HL-60 (cell line): ENCODE data around the gene MYL7.

ENCODE experiments used
- POLR2AphosphoS5 ChIP-seq: IDR thresholded peaks from 2 replicates; pipeline ENCODE4 v1.6.1; 2012; ENCODE audit warnings: low read depth
- TF ChIP-seq, protein P1 (sequence below): IDR thresholded peaks from 2 replicates; pipeline ENCODE4 v1.6.1; 2012; ENCODE audit warnings: low read depth; ENCODE audit not compliant: insufficient replicate concordance
- TF ChIP-seq, protein P2 (sequence below): IDR thresholded peaks from one replicate; pipeline ENCODE4 v1.5.1; 2011; ENCODE audit warnings: low read length, control low read depth, inconsistent platforms; ENCODE audit not compliant: insufficient read depth

DNA sequence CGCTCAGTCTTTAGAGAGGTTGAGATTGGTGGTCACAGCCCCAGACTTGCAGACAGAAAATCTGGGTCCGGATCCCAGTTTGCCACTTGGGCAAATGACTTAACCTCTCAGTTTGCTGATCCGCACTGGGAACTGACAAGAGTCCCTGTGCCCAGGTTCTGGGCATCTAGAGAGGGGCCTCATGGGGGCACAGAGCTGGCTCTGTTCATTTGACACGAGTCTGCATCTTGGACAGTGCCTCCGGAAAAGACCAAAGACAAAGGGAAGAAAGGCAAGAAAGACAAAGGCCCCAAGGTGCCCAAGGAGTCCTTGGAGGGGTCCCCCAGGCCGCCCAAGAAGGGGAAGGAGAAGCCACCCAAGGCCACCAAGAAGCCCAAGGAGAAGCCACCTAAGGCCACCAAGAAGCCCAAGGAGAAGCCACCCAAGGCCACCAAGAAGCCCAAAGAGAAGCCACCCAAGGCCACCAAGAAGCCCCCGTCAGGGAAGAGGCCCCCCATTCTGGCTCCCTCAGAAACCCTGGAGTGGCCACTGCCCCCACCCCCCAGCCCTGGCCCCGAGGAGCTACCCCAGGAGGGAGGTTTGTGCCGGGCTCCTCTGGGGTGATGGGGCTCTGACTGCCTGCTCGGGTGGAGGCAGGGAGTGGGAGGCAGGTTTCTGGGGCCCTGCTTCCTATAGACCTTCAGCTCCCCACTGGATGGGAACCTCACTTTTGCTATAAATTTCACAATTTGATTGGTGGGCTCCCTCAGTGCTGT, 34.6 kb downstream of the MYL7 start:
- TF ChIP-seq, protein P1, sequence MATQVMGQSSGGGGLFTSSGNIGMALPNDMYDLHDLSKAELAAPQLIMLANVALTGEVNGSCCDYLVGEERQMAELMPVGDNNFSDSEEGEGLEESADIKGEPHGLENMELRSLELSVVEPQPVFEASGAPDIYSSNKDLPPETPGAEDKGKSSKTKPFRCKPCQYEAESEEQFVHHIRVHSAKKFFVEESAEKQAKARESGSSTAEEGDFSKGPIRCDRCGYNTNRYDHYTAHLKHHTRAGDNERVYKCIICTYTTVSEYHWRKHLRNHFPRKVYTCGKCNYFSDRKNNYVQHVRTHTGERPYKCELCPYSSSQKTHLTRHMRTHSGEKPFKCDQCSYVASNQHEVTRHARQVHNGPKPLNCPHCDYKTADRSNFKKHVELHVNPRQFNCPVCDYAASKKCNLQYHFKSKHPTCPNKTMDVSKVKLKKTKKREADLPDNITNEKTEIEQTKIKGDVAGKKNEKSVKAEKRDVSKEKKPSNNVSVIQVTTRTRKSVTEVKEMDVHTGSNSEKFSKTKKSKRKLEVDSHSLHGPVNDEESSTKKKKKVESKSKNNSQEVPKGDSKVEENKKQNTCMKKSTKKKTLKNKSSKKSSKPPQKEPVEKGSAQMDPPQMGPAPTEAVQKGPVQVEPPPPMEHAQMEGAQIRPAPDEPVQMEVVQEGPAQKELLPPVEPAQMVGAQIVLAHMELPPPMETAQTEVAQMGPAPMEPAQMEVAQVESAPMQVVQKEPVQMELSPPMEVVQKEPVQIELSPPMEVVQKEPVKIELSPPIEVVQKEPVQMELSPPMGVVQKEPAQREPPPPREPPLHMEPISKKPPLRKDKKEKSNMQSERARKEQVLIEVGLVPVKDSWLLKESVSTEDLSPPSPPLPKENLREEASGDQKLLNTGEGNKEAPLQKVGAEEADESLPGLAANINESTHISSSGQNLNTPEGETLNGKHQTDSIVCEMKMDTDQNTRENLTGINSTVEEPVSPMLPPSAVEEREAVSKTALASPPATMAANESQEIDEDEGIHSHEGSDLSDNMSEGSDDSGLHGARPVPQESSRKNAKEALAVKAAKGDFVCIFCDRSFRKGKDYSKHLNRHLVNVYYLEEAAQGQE: no peak
- TF ChIP-seq POLR2AphosphoS5: no peak
- TF ChIP-seq, protein P2, sequence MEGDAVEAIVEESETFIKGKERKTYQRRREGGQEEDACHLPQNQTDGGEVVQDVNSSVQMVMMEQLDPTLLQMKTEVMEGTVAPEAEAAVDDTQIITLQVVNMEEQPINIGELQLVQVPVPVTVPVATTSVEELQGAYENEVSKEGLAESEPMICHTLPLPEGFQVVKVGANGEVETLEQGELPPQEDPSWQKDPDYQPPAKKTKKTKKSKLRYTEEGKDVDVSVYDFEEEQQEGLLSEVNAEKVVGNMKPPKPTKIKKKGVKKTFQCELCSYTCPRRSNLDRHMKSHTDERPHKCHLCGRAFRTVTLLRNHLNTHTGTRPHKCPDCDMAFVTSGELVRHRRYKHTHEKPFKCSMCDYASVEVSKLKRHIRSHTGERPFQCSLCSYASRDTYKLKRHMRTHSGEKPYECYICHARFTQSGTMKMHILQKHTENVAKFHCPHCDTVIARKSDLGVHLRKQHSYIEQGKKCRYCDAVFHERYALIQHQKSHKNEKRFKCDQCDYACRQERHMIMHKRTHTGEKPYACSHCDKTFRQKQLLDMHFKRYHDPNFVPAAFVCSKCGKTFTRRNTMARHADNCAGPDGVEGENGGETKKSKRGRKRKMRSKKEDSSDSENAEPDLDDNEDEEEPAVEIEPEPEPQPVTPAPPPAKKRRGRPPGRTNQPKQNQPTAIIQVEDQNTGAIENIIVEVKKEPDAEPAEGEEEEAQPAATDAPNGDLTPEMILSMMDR: no peak
